ENCODE results near the gene TPP2. TPM values are rescaled to one million over a fixed set of nuclear protein-coding genes. Genes with fewer than 3 reads are reported as not detected.

TPP2 gene
- total and polyA plus RNA-seq, 9 of the 15 experiments (the other 6 are each of a cell fraction or from before 2014, with no cell fraction given) = 18.8 to 87.7 (median 55.9) TPM

- in situ Hi-C loops (cut with MboI) = loop anchor here (25.0 kb wide), 1 partner anchor 1997 kb away; no protein-coding TSS in a partner anchor
- H3K36me3 ChIP-seq (ENCODE audit: control insufficient read depth, insufficient read depth, low read length) = peaks cover 89% of the 10 kb centered on the region
- TF ChIP-seq PTRF (tag; IDR thresholded peaks at IDR 0.05) (no peak), ZNF121 (CRISPR knock-in tag; conservative IDR thresholded peaks at IDR 0.05) (no peak), PCBP2 (IDR thresholded peaks at IDR 0.05; ENCODE audit: low read depth, low read length, poor library complexity, severe bottlenecking) (no peak), BCL6 (CRISPR knock-in tag; IDR thresholded peaks at IDR 0.05) (no peak), TCF7 (IDR thresholded peaks at IDR 0.05; ENCODE audit: borderline replicate concordance) (no peak), KDM2B (CRISPR knock-in tag; IDR thresholded peaks at IDR 0.05) (no peak), HMGN3 (IDR thresholded peaks at IDR 0.05; ENCODE audit: borderline replicate concordance, extremely low read depth, insufficient read length, low read depth, low read length) (no peak), MAFK (IDR thresholded peaks at IDR 0.05; ENCODE audit: low read length) (no peak), CBFA2T3 (IDR thresholded peaks at IDR 0.05) (no peak), MLX (CRISPR knock-in tag; conservative IDR thresholded peaks at IDR 0.05) (no peak), MBD2 (IDR thresholded peaks at IDR 0.05; ENCODE audit: borderline replicate concordance, low read depth) (no peak), RFX5 (IDR thresholded peaks at IDR 0.05; ENCODE audit: low read depth, low read length) (no peak)
- TF ChIP-seq, protein P1, sequence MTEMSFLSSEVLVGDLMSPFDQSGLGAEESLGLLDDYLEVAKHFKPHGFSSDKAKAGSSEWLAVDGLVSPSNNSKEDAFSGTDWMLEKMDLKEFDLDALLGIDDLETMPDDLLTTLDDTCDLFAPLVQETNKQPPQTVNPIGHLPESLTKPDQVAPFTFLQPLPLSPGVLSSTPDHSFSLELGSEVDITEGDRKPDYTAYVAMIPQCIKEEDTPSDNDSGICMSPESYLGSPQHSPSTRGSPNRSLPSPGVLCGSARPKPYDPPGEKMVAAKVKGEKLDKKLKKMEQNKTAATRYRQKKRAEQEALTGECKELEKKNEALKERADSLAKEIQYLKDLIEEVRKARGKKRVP (CRISPR knock-in tag; IDR thresholded peaks at IDR 0.05) = no peak
- TF ChIP-seq, protein P2, sequence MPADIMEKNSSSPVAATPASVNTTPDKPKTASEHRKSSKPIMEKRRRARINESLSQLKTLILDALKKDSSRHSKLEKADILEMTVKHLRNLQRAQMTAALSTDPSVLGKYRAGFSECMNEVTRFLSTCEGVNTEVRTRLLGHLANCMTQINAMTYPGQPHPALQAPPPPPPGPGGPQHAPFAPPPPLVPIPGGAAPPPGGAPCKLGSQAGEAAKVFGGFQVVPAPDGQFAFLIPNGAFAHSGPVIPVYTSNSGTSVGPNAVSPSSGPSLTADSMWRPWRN (IDR thresholded peaks at IDR 0.05; ENCODE audit: low read depth) = no peak
- TF ChIP-seq, protein P3, sequence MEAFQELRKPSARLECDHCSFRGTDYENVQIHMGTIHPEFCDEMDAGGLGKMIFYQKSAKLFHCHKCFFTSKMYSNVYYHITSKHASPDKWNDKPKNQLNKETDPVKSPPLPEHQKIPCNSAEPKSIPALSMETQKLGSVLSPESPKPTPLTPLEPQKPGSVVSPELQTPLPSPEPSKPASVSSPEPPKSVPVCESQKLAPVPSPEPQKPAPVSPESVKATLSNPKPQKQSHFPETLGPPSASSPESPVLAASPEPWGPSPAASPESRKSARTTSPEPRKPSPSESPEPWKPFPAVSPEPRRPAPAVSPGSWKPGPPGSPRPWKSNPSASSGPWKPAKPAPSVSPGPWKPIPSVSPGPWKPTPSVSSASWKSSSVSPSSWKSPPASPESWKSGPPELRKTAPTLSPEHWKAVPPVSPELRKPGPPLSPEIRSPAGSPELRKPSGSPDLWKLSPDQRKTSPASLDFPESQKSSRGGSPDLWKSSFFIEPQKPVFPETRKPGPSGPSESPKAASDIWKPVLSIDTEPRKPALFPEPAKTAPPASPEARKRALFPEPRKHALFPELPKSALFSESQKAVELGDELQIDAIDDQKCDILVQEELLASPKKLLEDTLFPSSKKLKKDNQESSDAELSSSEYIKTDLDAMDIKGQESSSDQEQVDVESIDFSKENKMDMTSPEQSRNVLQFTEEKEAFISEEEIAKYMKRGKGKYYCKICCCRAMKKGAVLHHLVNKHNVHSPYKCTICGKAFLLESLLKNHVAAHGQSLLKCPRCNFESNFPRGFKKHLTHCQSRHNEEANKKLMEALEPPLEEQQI (IDR thresholded peaks at IDR 0.05) = no peak
These were observed 12.2 kb downstream of the TPP2 start for GRCh38 chr13:102608974-102609373.

More at GRCh38 chr13:102608974-102609373, 12.2 kb downstream of the TPP2 start:
- DNase-seq (ENCODE audit: extremely low read depth in 1 of 4, low spot score in 3 of 4) = no peak
- no peak for ATAC-seq
- Histone ChIP-seq H3K79me2 (ENCODE audit: control insufficient read depth, insufficient read depth, low read length) (peaks cover 92% of the 10 kb centered on the region), H4K20me1 (replicated peaks; ENCODE audit: control insufficient read depth, insufficient read depth, low read length) (peaks cover 11% of the 10 kb centered on the region; the same call in 1 of the 2 replicates), H3K9me1 (ENCODE audit: control insufficient read depth, insufficient read depth, low read length) (peaks cover 3% of the 10 kb centered on the region), H3K4me1 (replicated peaks in 1 of 2; ENCODE audit: control insufficient read depth in 2 of 2, insufficient read depth in 2 of 2, low read length in 2 of 2) (peaks cover 4 to 30% of the 10 kb centered on the region in 2 experiments), H3K27ac (ENCODE audit: extremely low read depth, low read depth, low read length) (no peak overlapping the region), H3K9ac (ENCODE audit: insufficient read depth in 1 of 2, low read depth in 2 of 2, low read length in 2 of 2) (no peak overlapping the region), H3K4me3 (no peak overlapping the region), H2AFZ (ENCODE audit: low read depth, low read length) (no peak overlapping the region), H3K4me2 (ENCODE audit: insufficient read depth, low read length) (no peak overlapping the region), H3K9me3 (replicated peaks; ENCODE audit: control insufficient read depth, insufficient read depth, low read depth, low read length) (no peaks in the 10 kb centered on the region), H3K27me3 (ENCODE audit: control insufficient read depth in 2 of 2, insufficient read depth in 2 of 2, low read length in 2 of 2) (no peaks in the 10 kb centered on the region)
- ChIA-PET CTCF (ENCODE audit: low intra/inter-chr PET ratio) (no interaction called here), POLR2A (interaction anchor here (1.2 kb wide), 1 partner anchor 13 kb away, joined by 3 read pairs; no protein-coding TSS in a partner anchor)
- FAIRE-seq = no peak
- no TSS peak for BruUV-seq (replicated peaks)
- 93% methylated on average over 2 of the region's 2 CpGs for WGBS (ENCODE audit: insufficient coverage, low coverage, missing lambda C conversion rate)
- intact Hi-C loops (cut with micrococcal nuclease) = no loop called here

All from K562 (cell line).